GM19324 (cell line): Measurements from ENCODE around the gene LHFPL6.

Source experiments
- ATAC-seq: cut with Tn5 transposase; IDR thresholded peaks from one replicate; pipeline ENCODE4 v1.9.1; 2021; ENCODE audit warnings: mild to moderate bottlenecking, moderate library complexity; ENCODE audit not compliant: unreplicated experiment, low FRiP score

The LHFPL6 gene

DNA sequence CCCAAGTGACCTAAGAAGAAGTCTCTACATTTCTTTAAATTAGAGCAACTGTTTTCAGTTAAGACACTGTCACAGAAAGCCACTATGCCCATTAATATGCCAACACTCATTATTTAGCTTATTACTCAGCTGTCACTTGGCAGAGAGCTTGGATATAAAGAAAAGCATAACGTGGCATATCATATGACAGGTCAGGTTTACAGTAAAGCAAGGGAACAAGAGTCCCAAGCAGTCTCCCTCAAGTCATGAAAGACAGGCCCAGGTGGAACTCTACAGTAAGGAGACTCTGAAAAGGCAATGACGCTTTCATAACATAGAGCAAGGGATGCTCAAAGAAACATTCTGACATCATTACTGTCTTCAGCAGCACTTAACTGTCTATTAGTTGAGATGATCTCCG is 6.3 kb downstream of the LHFPL6 start:
- no peak for ATAC-seq

GRCh38 chr13:39596176-39596575 is 6.8 kb downstream of the LHFPL6 start:
- no peak for ATAC-seq

GRCh38 chr13:39590466-39591036 is 12.4 kb downstream of the LHFPL6 start:
- ATAC-seq = no peak

GRCh38 chr13:39588384-39588783 is 14.6 kb downstream of the LHFPL6 start:
- no peak for ATAC-seq

DNA sequence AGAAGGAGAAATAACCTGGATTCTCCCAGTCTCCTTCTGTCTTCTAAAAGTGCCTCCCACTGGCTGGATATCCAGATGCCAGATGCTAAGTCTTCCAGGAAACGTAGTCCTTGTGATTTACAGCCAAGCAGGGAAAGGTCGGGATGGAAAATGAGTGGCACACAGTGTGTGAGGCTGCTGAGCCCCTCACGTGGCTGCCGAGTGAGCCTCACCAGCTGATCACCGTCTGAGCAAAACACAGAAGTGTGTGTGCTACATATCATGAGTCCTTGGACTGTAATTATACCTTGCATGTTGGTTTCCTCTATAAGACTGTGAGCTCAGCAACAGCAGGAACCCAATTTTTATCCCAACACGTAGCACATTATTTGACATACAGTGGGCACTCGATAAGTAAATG is 15.1 kb downstream of the LHFPL6 start:
- no peak for ATAC-seq

- ATAC-seq = no peak
Measured at GRCh38 chr13:39586958-39587605, 15.9 kb downstream of the LHFPL6 start.

- no peak for ATAC-seq
Measured at GRCh38 chr13:39586151-39586550, 16.8 kb downstream of the LHFPL6 start.

GRCh38 chr13:39585219-39585618 is 17.8 kb downstream of the LHFPL6 start:
- no peak for ATAC-seq

- no peak for ATAC-seq
Measured at GRCh38 chr13:39580881-39581575, 22.0 kb downstream of the LHFPL6 start.

GRCh38 chr13:39578821-39579291 is 24.1 kb downstream of the LHFPL6 start:
- no peak for ATAC-seq

- ATAC-seq = no peak
Measured at GRCh38 chr13:39577838-39578491, 25.0 kb downstream of the LHFPL6 start.

GRCh38 chr13:39577203-39577602 is 25.8 kb downstream of the LHFPL6 start:
- no peak for ATAC-seq

DNA sequence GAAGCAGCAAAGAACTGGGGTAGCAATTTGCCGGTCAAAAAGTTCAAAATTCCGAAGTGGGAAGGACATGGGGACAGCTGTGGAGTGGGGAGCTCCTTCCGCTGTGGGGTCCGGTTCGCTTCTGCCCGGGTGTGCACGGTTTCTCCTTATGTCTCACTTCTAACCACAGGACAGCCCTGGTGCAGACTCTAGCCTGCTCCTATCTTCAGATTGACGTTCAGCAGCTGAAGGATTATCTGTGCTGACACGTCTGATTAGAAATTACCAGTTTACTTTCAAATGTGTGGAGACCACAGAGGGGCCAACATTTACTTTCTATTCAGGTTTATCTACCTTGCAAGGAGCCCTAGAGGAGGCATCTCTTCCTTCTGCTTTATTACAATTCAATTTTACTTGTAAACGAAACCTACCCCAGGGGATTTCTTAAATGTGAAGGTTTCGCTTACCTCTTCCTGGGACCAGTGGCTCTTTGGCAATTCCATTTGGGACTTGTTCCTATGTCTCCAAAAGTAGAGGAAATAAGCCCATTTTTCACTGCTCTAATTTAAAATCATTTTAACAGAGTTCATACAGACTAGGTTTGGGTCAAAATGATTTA is 27.3 kb downstream of the LHFPL6 start:
- no peak for ATAC-seq

GRCh38 chr13:39571502-39572092 is 31.4 kb downstream of the LHFPL6 start:
- ATAC-seq = no peak

GRCh38 chr13:39567569-39567968 is 35.4 kb downstream of the LHFPL6 start:
- ATAC-seq = no peak

DNA sequence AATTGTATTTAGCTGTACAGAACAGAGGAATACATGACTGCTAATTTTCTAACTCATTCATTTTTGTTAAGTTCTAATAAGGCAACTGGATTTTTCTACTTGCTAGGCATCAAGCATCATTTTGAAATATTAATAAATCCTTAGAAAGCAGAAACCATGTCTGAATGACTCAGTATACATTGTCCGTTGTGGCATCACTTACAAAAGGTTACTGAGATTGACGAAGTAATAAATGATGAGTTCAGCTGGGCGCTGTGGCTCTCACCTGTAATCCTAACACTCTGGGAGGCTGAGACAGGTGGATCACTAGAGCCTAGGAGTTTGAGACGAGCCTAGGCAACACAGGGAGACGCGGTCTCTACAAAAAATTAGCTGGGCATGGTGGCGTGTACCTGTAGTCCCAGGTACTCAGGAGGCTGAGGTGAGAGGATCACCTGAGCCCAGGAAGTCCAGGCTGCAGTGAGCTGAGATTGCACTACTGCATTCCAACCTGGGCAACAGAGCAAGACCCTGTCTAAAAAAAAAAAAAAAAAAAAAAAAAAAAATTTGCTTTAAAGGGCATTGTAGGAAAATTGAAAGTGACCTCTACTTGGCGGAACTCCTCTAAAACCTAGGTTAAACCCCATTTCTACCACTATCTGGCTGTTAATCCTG is 36.6 kb downstream of the LHFPL6 start:
- ATAC-seq = no peak

DNA sequence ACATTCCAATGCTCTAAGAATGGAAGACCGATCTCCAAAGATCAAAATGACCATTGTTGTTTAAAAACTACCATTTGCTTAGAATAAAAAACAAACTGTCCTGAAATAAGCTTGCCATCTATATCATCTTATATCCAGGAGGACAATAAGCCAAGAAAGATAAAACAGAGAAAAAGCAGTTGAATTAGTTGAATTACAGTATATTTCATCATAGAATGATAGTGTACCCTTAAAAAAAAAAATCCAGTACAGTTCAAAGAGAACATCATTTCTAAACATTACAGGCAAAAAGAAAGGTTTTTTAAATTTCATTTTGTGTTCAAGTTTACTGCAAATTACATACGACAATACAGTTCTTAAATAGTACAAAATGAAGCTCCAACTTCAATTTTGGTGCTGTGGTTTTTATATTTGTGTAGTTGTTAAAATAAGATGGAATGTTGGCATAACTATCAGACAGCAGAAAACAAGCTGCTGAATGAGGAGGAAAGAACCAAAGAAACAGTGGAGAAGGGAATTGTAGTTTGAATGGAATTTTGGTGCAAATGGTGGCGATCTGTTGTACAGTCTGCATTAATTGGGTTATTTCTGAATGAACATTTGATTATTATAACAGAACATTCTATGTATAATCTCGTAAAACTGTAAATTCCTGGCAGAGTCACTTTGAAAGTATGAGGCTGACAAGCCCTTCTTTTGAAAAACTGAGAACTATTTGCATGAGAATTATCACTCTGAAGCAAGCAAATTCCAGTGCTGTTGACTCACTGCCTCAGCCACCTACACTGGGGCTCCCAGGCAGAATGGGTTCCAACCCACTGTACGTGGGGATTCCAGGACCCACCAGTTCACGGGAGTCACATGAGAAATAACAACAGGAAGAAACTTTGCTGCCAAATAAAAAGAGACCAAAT is 37.7 kb downstream of the LHFPL6 start:
- no peak for ATAC-seq

DNA sequence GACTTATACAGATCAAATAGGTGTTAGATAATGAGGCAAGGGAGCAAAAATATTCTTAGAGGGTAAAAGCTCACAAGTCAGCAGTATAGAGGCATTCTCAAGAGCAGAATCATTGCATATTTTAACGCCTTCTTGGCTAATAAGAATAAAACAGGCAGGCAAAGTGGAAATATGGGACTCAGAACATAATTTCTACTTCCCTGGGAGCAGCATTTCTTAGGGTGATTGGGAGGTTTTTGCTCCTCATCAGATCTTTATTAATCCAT is 39.6 kb downstream of the LHFPL6 start:
- no peak for ATAC-seq

GRCh38 chr13:39561971-39562370 is 41.0 kb downstream of the LHFPL6 start:
- no peak for ATAC-seq
